ENCODE results near the gene KCNAB2.

Gene KCNAB2

GRCh38 chr1:5998906-5999301 lies 46.8 kb upstream of the KCNAB2 start:
- H3K27me3 ChIP-seq (ENCODE audit: low read depth, low read length), result no peaks in the 10 kb centered on the region
- peaks cover 20% of the 10 kb centered on the region for H3K4me1 ChIP-seq (ENCODE audit: low read length)
- no peaks in the 10 kb centered on the region for H3K36me3 ChIP-seq (replicated peaks; ENCODE audit: low read depth, low read length)
- H2AFZ ChIP-seq (ENCODE audit: low read depth, low read length), result no peak overlapping the region
- no peak for TF ChIP-seq EZH2phosphoT487 (IDR thresholded peaks at IDR 0.05; ENCODE audit: low read depth)
- TF ChIP-seq, protein P1, sequence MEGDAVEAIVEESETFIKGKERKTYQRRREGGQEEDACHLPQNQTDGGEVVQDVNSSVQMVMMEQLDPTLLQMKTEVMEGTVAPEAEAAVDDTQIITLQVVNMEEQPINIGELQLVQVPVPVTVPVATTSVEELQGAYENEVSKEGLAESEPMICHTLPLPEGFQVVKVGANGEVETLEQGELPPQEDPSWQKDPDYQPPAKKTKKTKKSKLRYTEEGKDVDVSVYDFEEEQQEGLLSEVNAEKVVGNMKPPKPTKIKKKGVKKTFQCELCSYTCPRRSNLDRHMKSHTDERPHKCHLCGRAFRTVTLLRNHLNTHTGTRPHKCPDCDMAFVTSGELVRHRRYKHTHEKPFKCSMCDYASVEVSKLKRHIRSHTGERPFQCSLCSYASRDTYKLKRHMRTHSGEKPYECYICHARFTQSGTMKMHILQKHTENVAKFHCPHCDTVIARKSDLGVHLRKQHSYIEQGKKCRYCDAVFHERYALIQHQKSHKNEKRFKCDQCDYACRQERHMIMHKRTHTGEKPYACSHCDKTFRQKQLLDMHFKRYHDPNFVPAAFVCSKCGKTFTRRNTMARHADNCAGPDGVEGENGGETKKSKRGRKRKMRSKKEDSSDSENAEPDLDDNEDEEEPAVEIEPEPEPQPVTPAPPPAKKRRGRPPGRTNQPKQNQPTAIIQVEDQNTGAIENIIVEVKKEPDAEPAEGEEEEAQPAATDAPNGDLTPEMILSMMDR (IDR thresholded peaks at IDR 0.05; ENCODE audit: low read depth, low read length), result no peak
- H3K4me2 ChIP-seq (ENCODE audit: low read length), result no peak overlapping the region
- no peaks in the 10 kb centered on the region for H3K9me3 ChIP-seq (ENCODE audit: insufficient read depth, low read length)
- H3K4me3 ChIP-seq (ENCODE audit: low read length), result no peak overlapping the region
- H3K79me2 ChIP-seq (ENCODE audit: low read length), result peaks cover 14% of the 10 kb centered on the region
- no peak overlapping the region for H3K27ac ChIP-seq (ENCODE audit: low read length)
- peaks cover 12% of the 10 kb centered on the region; the same call in 1 of the 2 replicates for H4K20me1 ChIP-seq (ENCODE audit: insufficient read depth, low read length)
- H3K9ac ChIP-seq (ENCODE audit: low read length), result no peak overlapping the region

GRCh38 chr1:5999711-6000443 lies 45.8 kb upstream of the KCNAB2 start:
- Histone ChIP-seq H3K27ac (ENCODE audit: low read length) (no peak overlapping the region), H4K20me1 (ENCODE audit: insufficient read depth, low read length) (peaks cover 7% of the 10 kb centered on the region; the same call in 1 of the 2 replicates), H3K27me3 (ENCODE audit: low read depth, low read length) (no peaks in the 10 kb centered on the region), H3K4me1 (ENCODE audit: low read length) (peaks cover 10% of the 10 kb centered on the region), H3K9ac (ENCODE audit: low read length) (no peak overlapping the region), H3K9me3 (ENCODE audit: insufficient read depth, low read length) (no peaks in the 10 kb centered on the region), H2AFZ (ENCODE audit: low read depth, low read length) (no peak overlapping the region), H3K36me3 (replicated peaks; ENCODE audit: low read depth, low read length) (no peaks in the 10 kb centered on the region), H3K4me2 (ENCODE audit: low read length) (no peak overlapping the region), H3K4me3 (ENCODE audit: low read length) (no peak overlapping the region), H3K79me2 (ENCODE audit: low read length) (peaks cover 5% of the 10 kb centered on the region; the same call in 1 of the 2 replicates)
- TF ChIP-seq, protein P1 (IDR thresholded peaks at IDR 0.05; ENCODE audit: low read depth, low read length), result no peak
- TF ChIP-seq EZH2phosphoT487 (IDR thresholded peaks at IDR 0.05; ENCODE audit: low read depth), result no peak

- H3K9ac ChIP-seq (ENCODE audit: low read length), result no peak overlapping the region
- no peaks in the 10 kb centered on the region for H3K79me2 ChIP-seq (ENCODE audit: low read length)
- H3K36me3 ChIP-seq (replicated peaks; ENCODE audit: low read depth, low read length), result no peaks in the 10 kb centered on the region
- H3K4me2 ChIP-seq (ENCODE audit: low read length), result no peak overlapping the region
- H4K20me1 ChIP-seq (ENCODE audit: insufficient read depth, low read length), result peaks cover 5% of the 10 kb centered on the region; the same call in 1 of the 2 replicates
- H3K27me3 ChIP-seq (ENCODE audit: low read depth, low read length), result no peaks in the 10 kb centered on the region
- TF ChIP-seq EZH2phosphoT487 (IDR thresholded peaks at IDR 0.05; ENCODE audit: low read depth), result no peak
- TF ChIP-seq, protein P1 (IDR thresholded peaks at IDR 0.05; ENCODE audit: low read depth, low read length), result no peak
- H3K27ac ChIP-seq (ENCODE audit: low read length), result no peak overlapping the region
- H2AFZ ChIP-seq (ENCODE audit: low read depth, low read length), result no peak overlapping the region
- H3K9me3 ChIP-seq (ENCODE audit: insufficient read depth, low read length), result no peaks in the 10 kb centered on the region
- peaks cover 8% of the 10 kb centered on the region for H3K4me1 ChIP-seq (ENCODE audit: low read length)
- H3K4me3 ChIP-seq (ENCODE audit: low read length), result no peak overlapping the region
Measured at GRCh38 chr1:6000444-6001288, 45.0 kb upstream of the KCNAB2 start.

- H4K20me1 ChIP-seq (ENCODE audit: insufficient read depth, low read length), result peaks cover 5% of the 10 kb centered on the region; the same call in 1 of the 2 replicates
- H3K36me3 ChIP-seq (replicated peaks; ENCODE audit: low read depth, low read length), result no peaks in the 10 kb centered on the region
- H3K79me2 ChIP-seq (ENCODE audit: low read length), result no peaks in the 10 kb centered on the region
- H3K27me3 ChIP-seq (ENCODE audit: low read depth, low read length), result no peaks in the 10 kb centered on the region
- H3K9me3 ChIP-seq (ENCODE audit: insufficient read depth, low read length), result no peaks in the 10 kb centered on the region
- no peak overlapping the region for H3K27ac ChIP-seq (ENCODE audit: low read length)
- no peak overlapping the region for H3K4me3 ChIP-seq (ENCODE audit: low read length)
- H3K9ac ChIP-seq (ENCODE audit: low read length), result no peak overlapping the region
- TF ChIP-seq, protein P1 (IDR thresholded peaks at IDR 0.05; ENCODE audit: low read depth, low read length), result no peak
- no peak for TF ChIP-seq EZH2phosphoT487 (IDR thresholded peaks at IDR 0.05; ENCODE audit: low read depth)
- peaks cover 8% of the 10 kb centered on the region for H3K4me1 ChIP-seq (ENCODE audit: low read length)
- no peak overlapping the region for H2AFZ ChIP-seq (ENCODE audit: low read depth, low read length)
- no peak overlapping the region for H3K4me2 ChIP-seq (ENCODE audit: low read length)
Measured at GRCh38 chr1:6001992-6002576, 43.6 kb upstream of the KCNAB2 start.

All from OCI-LY3 (cell line).